HEK293T (cell line): ENCODE data around the gene MAP2K7.

Experiments used
- CTCF ChIA-PET: fragments of 350-600 bp; formaldehyde crosslinking; extraction: SDS; loops from one replicate; lab custom pipeline; 2021; ENCODE audit warnings: antibody characterized with exemption, inconsistent platforms; lab: Yijun Ruan, JAX
- POLR2A ChIA-PET: fragments of 350-600 bp; formaldehyde crosslinking; extraction: SDS; loops from one replicate; lab custom pipeline; 2020; ENCODE audit warnings: antibody characterized with exemption, inconsistent platforms; lab: Yijun Ruan, JAX
- DNase-seq: peaks from one replicate; pipeline ENCODE4 v3.0.0; 2012; ENCODE audit warnings: mixed read lengths; ENCODE audit errors: extremely low spot score
- BHLHE40 ChIP-seq: fragments of 450-650 bp; IDR thresholded peaks from 2 replicates; pipeline ENCODE4 v1.6.1; 2016; ENCODE audit warnings: mild to moderate bottlenecking, moderate library complexity, borderline replicate concordance
- CTBP1 ChIP-seq: fragments of 450-650 bp; IDR thresholded peaks from 2 replicates; pipeline ENCODE4 v1.6.1; 2016; ENCODE audit warnings: borderline replicate concordance
- ELF4 ChIP-seq: fragments of 450-650 bp; IDR thresholded peaks from 2 replicates; pipeline ENCODE4 v1.6.1; 2017; ENCODE audit warnings: antibody characterized with exemption
- FOXA1 ChIP-seq: fragments of 450-650 bp; IDR thresholded peaks from 2 replicates; pipeline ENCODE4 v1.6.1; 2016; ENCODE audit warnings: mild to moderate bottlenecking
- FOXK2 ChIP-seq: fragments of 450-650 bp; IDR thresholded peaks from 2 replicates; pipeline ENCODE4 v1.6.1; 2016; ENCODE audit warnings: mild to moderate bottlenecking
- FOXM1 ChIP-seq: fragments of 450-650 bp; IDR thresholded peaks from 2 replicates; pipeline ENCODE4 v1.6.1; 2017; ENCODE audit warnings: mild to moderate bottlenecking, borderline replicate concordance
- HDGF ChIP-seq: fragments of 450-650 bp; IDR thresholded peaks from 2 replicates; pipeline ENCODE4 v1.6.1; 2017; ENCODE audit warnings: antibody characterized with exemption, borderline replicate concordance
- L3MBTL2 ChIP-seq: fragments of 450-650 bp; conservative IDR thresholded peaks from 2 replicates; pipeline ENCODE4 v1.6.1; 2016; ENCODE audit warnings: mild to moderate bottlenecking
- LEF1 ChIP-seq: fragments of 450-650 bp; IDR thresholded peaks from 2 replicates; pipeline ENCODE4 v1.6.1; 2017; ENCODE audit warnings: mild to moderate bottlenecking, borderline replicate concordance
- NFRKB ChIP-seq: fragments of 450-650 bp; IDR thresholded peaks from 2 replicates; pipeline ENCODE4 v1.6.1; 2016; ENCODE audit warnings: mild to moderate bottlenecking, moderate library complexity
- SP1 ChIP-seq: fragments of 450-650 bp; IDR thresholded peaks from 2 replicates; pipeline ENCODE4 v1.6.1; 2017
- SUZ12 ChIP-seq: fragments of 450-650 bp; IDR thresholded peaks from 2 replicates; pipeline ENCODE4 v1.6.1; 2016; ENCODE audit warnings: mild to moderate bottlenecking
- ZNF384 ChIP-seq: fragments of 450-650 bp; IDR thresholded peaks from 2 replicates; pipeline ENCODE4 v1.6.1; 2016
- TF ChIP-seq, protein P1 (sequence below): fragments of 450-650 bp; IDR thresholded peaks from 2 replicates; pipeline ENCODE4 v1.6.1; 2016

The MAP2K7 gene

DNA sequence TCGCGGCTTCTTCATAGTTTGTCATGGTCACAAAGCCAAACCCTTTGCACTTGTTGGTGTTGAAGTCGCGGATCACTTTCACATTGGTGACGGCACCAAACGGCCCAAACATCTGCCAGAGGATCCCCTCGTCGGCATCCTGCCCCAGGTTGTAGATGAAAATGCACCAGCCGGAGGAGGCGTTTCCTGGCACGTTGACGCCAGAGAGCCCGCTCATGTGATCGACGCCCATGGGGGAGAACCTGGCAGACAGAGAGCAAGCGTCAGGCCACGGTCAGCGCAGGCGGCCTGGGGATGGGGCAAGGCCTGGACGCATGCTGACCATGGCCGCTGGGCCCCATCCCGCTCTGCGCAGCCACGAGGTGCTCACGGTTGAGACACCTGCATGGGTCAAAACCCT, 59.9 kb downstream of the MAP2K7 start:
- ChIA-PET POLR2A (no interaction called here), CTCF (no interaction called here)
- TF ChIP-seq ELF4: no peak
- TF ChIP-seq ZNF384: no peak
- no peak for TF ChIP-seq LEF1
- no peak for TF ChIP-seq CTBP1
- no peak for TF ChIP-seq BHLHE40
- no peak for TF ChIP-seq SUZ12
- no peak for TF ChIP-seq HDGF
- no peak for TF ChIP-seq NFRKB
- TF ChIP-seq FOXM1: no peak
- TF ChIP-seq FOXK2: no peak
- no peak for TF ChIP-seq FOXA1
- TF ChIP-seq, protein P1, sequence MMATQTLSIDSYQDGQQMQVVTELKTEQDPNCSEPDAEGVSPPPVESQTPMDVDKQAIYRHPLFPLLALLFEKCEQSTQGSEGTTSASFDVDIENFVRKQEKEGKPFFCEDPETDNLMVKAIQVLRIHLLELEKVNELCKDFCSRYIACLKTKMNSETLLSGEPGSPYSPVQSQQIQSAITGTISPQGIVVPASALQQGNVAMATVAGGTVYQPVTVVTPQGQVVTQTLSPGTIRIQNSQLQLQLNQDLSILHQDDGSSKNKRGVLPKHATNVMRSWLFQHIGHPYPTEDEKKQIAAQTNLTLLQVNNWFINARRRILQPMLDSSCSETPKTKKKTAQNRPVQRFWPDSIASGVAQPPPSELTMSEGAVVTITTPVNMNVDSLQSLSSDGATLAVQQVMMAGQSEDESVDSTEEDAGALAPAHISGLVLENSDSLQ: no peak
- TF ChIP-seq L3MBTL2: no peak
- TF ChIP-seq SP1: no peak
- DNase-seq: no peak
